Muscle of leg (tissue), 11 donors: ENCODE results near the gene COBL. TPM values are rescaled to one million over a fixed set of nuclear protein-coding genes. Genes with fewer than 3 reads are reported as not detected.

Experiments used
- DNase-seq: peaks from one replicate; pipeline ENCODE4 v3.0.0; 2013
- H3K27ac ChIP-seq: one replicate; pipeline ENCODE4 v1.5.1; 2013; ENCODE audit warnings: mild to moderate bottlenecking, low read length, control low read depth
- H3K27me3 ChIP-seq: one replicate; pipeline ENCODE4 v1.6.1; 2013; ENCODE audit warnings: low read length; ENCODE audit not compliant: control insufficient read depth, insufficient read depth
- H3K36me3 ChIP-seq: one replicate; pipeline ENCODE4 v1.6.1; 2013; ENCODE audit warnings: low read length; ENCODE audit not compliant: control insufficient read depth, insufficient read depth
- H3K4me1 ChIP-seq: one replicate; pipeline ENCODE4 v1.6.1; 2013; ENCODE audit warnings: low read length; ENCODE audit not compliant: control insufficient read depth, insufficient read depth
- H3K4me3 ChIP-seq: one replicate; pipeline ENCODE4 v1.5.1; 2013; ENCODE audit warnings: low read length, control low read depth
- H3K9me3 ChIP-seq: replicated peaks from 2 replicates; pipeline ENCODE4 v1.6.1; 2013; ENCODE audit warnings: low read depth, low read length; ENCODE audit not compliant: control insufficient read depth
- WGBS: methylation state at CpG from one replicate; pipeline ENCODE4 v1.1.5; 2013; ENCODE audit warnings: missing lambda C conversion rate; ENCODE audit not compliant: insufficient coverage; 5-methylcytosine and 5-hydroxymethylcytosine counted together
- polyA plus RNA-seq, 8 donors: library from polyadenylated mRNA; unstranded; fragments of 120-200 nt; gene quantifications; one replicate each; pipeline versions ENCODE4 v1.2.1 to v1.2.3, GENCODE V29; 2013; ENCODE audit warnings: inconsistent platforms in 1 of 8, low replicate concordance in 1 of 8; ENCODE audit not compliant: insufficient read length in 8 of 8, insufficient read depth in 1 of 8
- total RNA-seq: library from RNA; stranded (reverse); fragments of 120-200 nt; gene quantifications from one replicate; pipeline ENCODE4 v1.2.4, GENCODE V29; 2013

COBL gene
- total and polyA plus RNA-seq, 9 donors: 60.6 to 122 (median 94.2) TPM

GRCh38 chr7:51077316-51077986 lies 239.2 kb downstream of the COBL start:
- H3K27ac ChIP-seq: no peak overlapping the region
- no peaks in the 10 kb centered on the region for H3K36me3 ChIP-seq
- no peak for DNase-seq
- no CpG with 5 or more reads among the region's 3 CpGs for WGBS
- no peaks in the 10 kb centered on the region for H3K27me3 ChIP-seq
- no peaks in the 10 kb centered on the region for H3K9me3 ChIP-seq
- peaks cover 4% of the 10 kb centered on the region for H3K4me1 ChIP-seq
- H3K4me3 ChIP-seq: no peak overlapping the region

GRCh38 chr7:51075681-51076580 lies 240.7 kb downstream of the COBL start:
- H3K4me1 ChIP-seq: peaks cover 4% of the 10 kb centered on the region
- whole genome bisulfite sequencing: 69% methylated on average over 7 of the region's 11 CpGs
- H3K4me3 ChIP-seq: no peak overlapping the region
- no peaks in the 10 kb centered on the region for H3K9me3 ChIP-seq
- peak overlapping the region; percentile 35 for H3K27ac ChIP-seq
- DNase-seq: peak; percentile 8
- H3K27me3 ChIP-seq: no peaks in the 10 kb centered on the region
- no peaks in the 10 kb centered on the region for H3K36me3 ChIP-seq

- Histone ChIP-seq H3K27me3 (no peaks in the 10 kb centered on the region), H3K4me3 (no peak overlapping the region), H3K9me3 (no peaks in the 10 kb centered on the region), H3K36me3 (no peaks in the 10 kb centered on the region), H3K4me1 (peaks cover 5% of the 10 kb centered on the region), H3K27ac (no peak overlapping the region)
- WGBS: 58% methylated on average over 4 of the region's 8 CpGs
- DNase-seq: no peak
Observed at GRCh38 chr7:51073171-51073570, 243.4 kb downstream of the COBL start.

GRCh38 chr7:51072281-51072680 lies 244.3 kb downstream of the COBL start:
- no peak overlapping the region for H3K4me3 ChIP-seq
- H3K9me3 ChIP-seq: no peaks in the 10 kb centered on the region
- H3K36me3 ChIP-seq: no peaks in the 10 kb centered on the region
- WGBS: no CpG with 5 or more reads among the region's 2 CpGs
- no peak overlapping the region for H3K27ac ChIP-seq
- peaks cover 7% of the 10 kb centered on the region for H3K4me1 ChIP-seq
- no peaks in the 10 kb centered on the region for H3K27me3 ChIP-seq
- no peak for DNase-seq

GRCh38 chr7:51071427-51071826 lies 245.2 kb downstream of the COBL start:
- whole genome bisulfite sequencing: no CpG with 5 or more reads among the region's 2 CpGs
- Histone ChIP-seq H3K36me3 (no peaks in the 10 kb centered on the region), H3K27me3 (no peaks in the 10 kb centered on the region), H3K27ac (no peak overlapping the region), H3K9me3 (no peaks in the 10 kb centered on the region), H3K4me3 (no peak overlapping the region), H3K4me1 (peaks cover 7% of the 10 kb centered on the region)
- DNase-seq: no peak

- Histone ChIP-seq H3K27me3 (no peaks in the 10 kb centered on the region), H3K4me3 (no peak overlapping the region), H3K4me1 (peaks cover 7% of the 10 kb centered on the region), H3K36me3 (no peaks in the 10 kb centered on the region), H3K9me3 (peaks cover 2% of the 10 kb centered on the region), H3K27ac (no peak overlapping the region)
- no CpG with 5 or more reads among the region's 3 CpGs for WGBS
- DNase-seq: peak; percentile 37
Observed at GRCh38 chr7:51070151-51070550, 246.5 kb downstream of the COBL start.

GRCh38 chr7:51069411-51070083 lies 247.1 kb downstream of the COBL start:
- Histone ChIP-seq H3K4me1 (peaks cover 7% of the 10 kb centered on the region), H3K27ac (no peak overlapping the region), H3K9me3 (peaks cover 2% of the 10 kb centered on the region), H3K27me3 (no peaks in the 10 kb centered on the region), H3K4me3 (no peak overlapping the region), H3K36me3 (no peaks in the 10 kb centered on the region)
- DNase-seq: peak; percentile 24
- WGBS: 58% methylated on average over 2 of the region's 5 CpGs

GRCh38 chr7:51068401-51068800 lies 248.2 kb downstream of the COBL start:
- H3K27ac ChIP-seq: no peak overlapping the region
- no peak for DNase-seq
- peaks cover 2% of the 10 kb centered on the region for H3K9me3 ChIP-seq
- H3K4me3 ChIP-seq: no peak overlapping the region
- WGBS: no CpG with 5 or more reads among the region's 4 CpGs
- H3K4me1 ChIP-seq: peaks cover 7% of the 10 kb centered on the region
- no peaks in the 10 kb centered on the region for H3K36me3 ChIP-seq
- no peaks in the 10 kb centered on the region for H3K27me3 ChIP-seq

- WGBS: 17% methylated on average over 4 of the region's 7 CpGs
- peak; percentile 76 for DNase-seq
Observed at GRCh38 chr7:51067757-51068156, 248.9 kb downstream of the COBL start.

GRCh38 chr7:51067258-51067657 lies 249.4 kb downstream of the COBL start:
- no peak for DNase-seq
- Histone ChIP-seq H3K9me3 (peaks cover 2% of the 10 kb centered on the region), H3K4me3 (no peak overlapping the region), H3K27ac (no peak overlapping the region), H3K27me3 (no peaks in the 10 kb centered on the region), H3K36me3 (no peaks in the 10 kb centered on the region), H3K4me1 (peaks cover 7% of the 10 kb centered on the region)

More at GRCh38 chr7:51067757-51068156, 248.9 kb downstream of the COBL start:
- peaks cover 2% of the 10 kb centered on the region for H3K9me3 ChIP-seq
- H3K27me3 ChIP-seq: no peaks in the 10 kb centered on the region
- no peaks in the 10 kb centered on the region for H3K36me3 ChIP-seq
- peaks cover 7% of the 10 kb centered on the region for H3K4me1 ChIP-seq
- H3K4me3 ChIP-seq: no peak overlapping the region
- H3K27ac ChIP-seq: no peak overlapping the region
